ENCODE results near the gene ZNF599. TPM values are rescaled to one million over a fixed set of nuclear protein-coding genes. Genes with fewer than 3 reads are reported as not detected.

Gene ZNF599
- total and polyA plus RNA-seq, 2 of the 13 experiments (the other 11 are each of a cell fraction or from before 2014, with no cell fraction given), result 5.8 to 7.3 TPM

DNA sequence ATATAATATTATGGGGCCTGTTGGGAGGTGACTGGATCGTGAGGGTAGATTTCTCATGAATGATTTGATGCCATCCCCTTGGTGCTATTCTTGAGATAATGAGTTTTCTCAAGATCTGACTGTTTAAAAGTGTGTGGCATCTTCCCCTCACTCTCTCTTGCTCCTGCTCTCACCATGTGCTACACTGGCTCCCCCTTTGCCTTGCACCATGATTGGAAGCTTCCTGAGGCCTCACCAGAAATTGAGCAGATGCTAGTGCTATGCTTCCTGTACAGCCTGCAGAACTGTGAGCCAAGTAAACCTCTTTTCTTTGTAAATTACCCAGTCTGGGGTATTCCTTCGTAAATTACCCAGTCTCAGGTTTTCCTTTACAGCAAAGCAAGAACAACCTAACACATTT, 1.8 kb upstream of the ZNF599 start:
- ChIA-PET CTCF (ENCODE audit: low intra/inter-chr PET ratio, low total read pairs) (no interaction called here), POLR2A (no interaction called here)
- Histone ChIP-seq H3K9ac (ENCODE audit: insufficient read depth, low read depth, low read length) (no peak overlapping the region), H3K79me2 (ENCODE audit: insufficient read depth, low read length) (peaks cover 5% of the 10 kb centered on the region), H3K4me3 (replicated peaks in 1 of 3; ENCODE audit: insufficient read depth in 1 of 3, low read depth in 2 of 3, low read length in 3 of 3) (no peak overlapping the region), H4K20me1 (ENCODE audit: insufficient read depth, low read length) (no peaks in the 10 kb centered on the region), H3K27ac (ENCODE audit: extremely low read length, insufficient read depth, low read length) (no peak overlapping the region), H3K9me3 (ENCODE audit: low read length) (no peaks in the 10 kb centered on the region), H3K4me1 (ENCODE audit: insufficient read depth, low read length) (peaks cover 12% of the 10 kb centered on the region), H2AFZ (ENCODE audit: low read length) (no peak overlapping the region), H3K4me2 (ENCODE audit: low read depth, low read length) (no peak overlapping the region), H3K36me3 (replicated peaks in 1 of 2; ENCODE audit: control insufficient read depth in 1 of 2, insufficient read depth in 2 of 2, low read length in 2 of 2) (0 out of 5 replicates have a peak, but pooled peaks cover 0 to 2% of the 10 kb centered on the region in 2 experiments), H3K27me3 (ENCODE audit: control insufficient read depth in 1 of 2, insufficient read depth in 2 of 2, low read length in 2 of 2) (no peaks in the 10 kb centered on the region; a peak in 1 of 5 replicates)
- in situ Hi-C loops (cut with HindIII; ENCODE audit: extremely low pct_ligation_motif_present, low pct_unique_long_range_greater_than_20kb), result no loop called here
- intact Hi-C loops (cut with micrococcal nuclease; ENCODE audit: unreplicated experiment), result loop anchor here (10.0 kb wide), 1 partner anchor 1750 kb away; no protein-coding TSS in a partner anchor
- DNase-seq (ENCODE audit: low spot score) (no peak), ATAC-seq (no peak), FAIRE-seq (no peak)
- BruUV-seq (replicated peaks), result no TSS peak
- WGBS (ENCODE audit: low lambda C conversion rate), result 0% methylated on average over 2 of the region's 2 CpGs
- TF ChIP-seq CHCHD3 (CRISPR knock-in tag; IDR thresholded peaks at IDR 0.05) (no peak), ZNF326 (CRISPR knock-in tag; IDR thresholded peaks at IDR 0.05; ENCODE audit: borderline replicate concordance) (no peak), CHD2 (IDR thresholded peaks at IDR 0.05; ENCODE audit: low read depth, low read length) (no peak), ZFP36L1 (CRISPR knock-in tag; IDR thresholded peaks at IDR 0.05) (no peak), HNRNPL (IDR thresholded peaks at IDR 0.05; ENCODE audit: low read depth, low read length) (no peak), KLF12 (CRISPR knock-in tag; IDR thresholded peaks at IDR 0.05; ENCODE audit: borderline replicate concordance) (no peak), GTF2F1 (IDR thresholded peaks at IDR 0.05; ENCODE audit: low read length) (no peak)

- intact Hi-C loops (cut with micrococcal nuclease; ENCODE audit: unreplicated experiment) (loop anchor here (1.0 to 10.0 kb wide), 2 partner anchors 39 to 1749 kb away; partner anchors contain the start of gene ZNF181), in situ Hi-C loops (cut with HindIII; ENCODE audit: extremely low pct_ligation_motif_present, low pct_unique_long_range_greater_than_20kb) (no loop called here)
- Histone ChIP-seq H3K4me2 (ENCODE audit: low read depth, low read length) (peak overlapping the region; percentile 91), H3K4me1 (ENCODE audit: insufficient read depth, low read length) (peaks cover 12% of the 10 kb centered on the region), H3K36me3 (replicated peaks in 1 of 2; ENCODE audit: control insufficient read depth in 1 of 2, insufficient read depth in 2 of 2, low read length in 2 of 2) (peaks cover 0 to 6% of the 10 kb centered on the region in 2 experiments; a peak in 1 of 5 replicates), H3K79me2 (ENCODE audit: insufficient read depth, low read length) (peaks cover 5% of the 10 kb centered on the region), H2AFZ (ENCODE audit: low read length) (peak overlapping the region; percentile 83), H3K4me3 (replicated peaks in 1 of 3; ENCODE audit: insufficient read depth in 1 of 3, low read depth in 2 of 3, low read length in 3 of 3) (peak overlapping the region in 2 of 3 experiments; percentile 71 to 95; a peak in 3 of 6 replicates), H3K9me3 (ENCODE audit: low read length) (no peaks in the 10 kb centered on the region), H3K27ac (ENCODE audit: extremely low read length, insufficient read depth, low read length) (no peak overlapping the region), H3K9ac (ENCODE audit: insufficient read depth, low read depth, low read length) (no peak overlapping the region), H3K27me3 (ENCODE audit: control insufficient read depth in 1 of 2, insufficient read depth in 2 of 2, low read length in 2 of 2) (no peaks in the 10 kb centered on the region; a peak in 1 of 5 replicates), H4K20me1 (ENCODE audit: insufficient read depth, low read length) (no peaks in the 10 kb centered on the region)
- 59% methylated on average over 2 of the region's 2 CpGs for WGBS (ENCODE audit: low lambda C conversion rate)
- ChIA-PET POLR2A (no interaction called here), CTCF (ENCODE audit: low intra/inter-chr PET ratio, low total read pairs) (no interaction called here)
- no peak for ATAC-seq
- TF ChIP-seq MAFK (conservative IDR thresholded peaks at IDR 0.05 in 1 of 2, IDR thresholded peaks at IDR 0.05 in 1 of 2; ENCODE audit: low read length in 2 of 2) (peak; percentile 25 to 63; a peak in 2 of 4 replicates), MAFF (IDR thresholded peaks at IDR 0.05; ENCODE audit: low read depth, low read length) (0 out of 2 replicates have a peak, but pooled peaks have one; percentile 34), ZFP82 (CRISPR knock-in tag; IDR thresholded peaks at IDR 0.05; ENCODE audit: borderline replicate concordance) (no peak), KLF6 (CRISPR knock-in tag; IDR thresholded peaks at IDR 0.05) (0 out of 2 replicates have a peak, but pooled peaks have one; percentile 20), ZNF550 (CRISPR knock-in tag; IDR thresholded peaks at IDR 0.05; ENCODE audit: borderline replicate concordance) (no peak), POLR2AphosphoS5 (IDR thresholded peaks at IDR 0.05; ENCODE audit: low read depth, low read length) (no peak)
- TF ChIP-seq, protein P1, sequence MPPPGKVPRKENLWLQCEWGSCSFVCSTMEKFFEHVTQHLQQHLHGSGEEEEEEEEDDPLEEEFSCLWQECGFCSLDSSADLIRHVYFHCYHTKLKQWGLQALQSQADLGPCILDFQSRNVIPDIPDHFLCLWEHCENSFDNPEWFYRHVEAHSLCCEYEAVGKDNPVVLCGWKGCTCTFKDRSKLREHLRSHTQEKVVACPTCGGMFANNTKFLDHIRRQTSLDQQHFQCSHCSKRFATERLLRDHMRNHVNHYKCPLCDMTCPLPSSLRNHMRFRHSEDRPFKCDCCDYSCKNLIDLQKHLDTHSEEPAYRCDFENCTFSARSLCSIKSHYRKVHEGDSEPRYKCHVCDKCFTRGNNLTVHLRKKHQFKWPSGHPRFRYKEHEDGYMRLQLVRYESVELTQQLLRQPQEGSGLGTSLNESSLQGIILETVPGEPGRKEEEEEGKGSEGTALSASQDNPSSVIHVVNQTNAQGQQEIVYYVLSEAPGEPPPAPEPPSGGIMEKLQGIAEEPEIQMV (CRISPR knock-in tag; IDR thresholded peaks at IDR 0.05; ENCODE audit: low read depth), result no peak
- BruUV-seq (replicated peaks), result no TSS peak
- FAIRE-seq, result no peak
- DNase-seq (ENCODE audit: low spot score), result no peak
Observed at GRCh38 chr19:34773555-34773864, 495 bp upstream of the ZNF599 start.

Data from HepG2 (cell line).